Cardiac septum (tissue), 1 donor: ENCODE measurements around the gene ARPC1A. TPM values are rescaled to one million over a fixed set of nuclear protein-coding genes. Genes with fewer than 3 reads are reported as not detected.
A peak's percentile ranks its signal among the peaks of the same experiment; 100 is the strongest.
"Not testable (repeated sequence)": the region's sequence is repeated elsewhere in the genome, so short reads cannot be mapped to it uniquely, and the experiment has no call there.

Source experiments
- DNase-seq: peaks from one replicate; pipeline ENCODE4 v3.0.0-alpha.2; 2020; ENCODE audit warnings: low spot score
- intact Hi-C: fragments of 100-400 bp; cut with DNase I; formaldehyde crosslinking; loops from one replicate; pipeline ENCODE4 v1.14.0; 2022
- long read RNA-seq: library from polyadenylated mRNA; unstranded; transcript quantifications from one replicate; pipeline ENCODE4 v2.0.0, GENCODE V29; 2021
- total RNA-seq: library from RNA; stranded (reverse); fragmentation: NEBNext Ultra II Directional; extraction: Animal tissue kit (Norgen Biotek cat#: 25700); gene quantifications from one replicate; pipeline ENCODE4 v1.2.1, GENCODE V29; 2021
- donor health status: DM: no; HTN: no; CAD: no.

Gene ARPC1A
- total RNA-seq: 116 TPM
- long read RNA-seq, transcript ARPC1A-201 (10 exons, 1,565 nt): major isoform, 177 of 194 reads
- long read RNA-seq, partial matches to known transcripts: 14 of 194 reads
- long read RNA-seq, other reads (novel, unspliced or antisense): 2 of 194 reads

GRCh38 chr7:99325592-99326407 lies at the start of gene ARPC1A:
Gene ARPC1A, plus strand, starts transcription at chr7:99325898. Its CDS starts 7,456 bp downstream, at chr7:99333354.
- intact Hi-C loops: loop anchor here (5.0 kb wide), 1 partner anchor 183 kb away; the partner anchor contains the start of gene SMURF1
- peak; percentile 94 for DNase-seq

GRCh38 chr7:99278180-99278579 lies 47.5 kb upstream of the ARPC1A start:
- intact Hi-C loops: no loop called here

GRCh38 chr7:99284165-99284564 lies 41.5 kb upstream of the ARPC1A start:
- DNase-seq, intact Hi-C loops: not testable (repeated sequence)

More at GRCh38 chr7:99278180-99278579, 47.5 kb upstream of the ARPC1A start:
- DNase-seq: no peak

- DNase-seq: no peak
- intact Hi-C loops: no loop called here
These were observed 37.7 kb upstream of the ARPC1A start for GRCh38 chr7:99287779-99288534.

DNA sequence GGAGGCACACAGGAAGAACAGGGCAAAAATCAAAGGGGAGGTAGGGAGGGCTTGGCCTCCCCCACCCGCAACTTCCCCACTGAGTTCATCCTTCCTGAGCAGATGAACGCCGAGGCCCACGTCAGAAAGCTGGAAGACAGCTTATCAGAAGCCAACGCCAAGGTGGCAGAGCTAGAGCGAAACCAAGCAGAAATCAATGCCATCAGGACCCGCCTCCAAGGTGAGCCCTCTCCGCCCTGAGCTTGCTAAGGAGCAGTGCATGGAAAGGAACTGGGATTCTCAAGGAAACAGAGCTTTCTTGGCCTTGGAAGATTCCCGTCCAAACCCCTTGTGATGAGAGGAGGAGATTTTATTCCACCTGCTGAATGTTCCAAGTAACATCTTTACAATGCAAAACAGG lies 36.5 kb upstream of the ARPC1A start:
- no peak for DNase-seq
- intact Hi-C loops: no loop called here

DNA sequence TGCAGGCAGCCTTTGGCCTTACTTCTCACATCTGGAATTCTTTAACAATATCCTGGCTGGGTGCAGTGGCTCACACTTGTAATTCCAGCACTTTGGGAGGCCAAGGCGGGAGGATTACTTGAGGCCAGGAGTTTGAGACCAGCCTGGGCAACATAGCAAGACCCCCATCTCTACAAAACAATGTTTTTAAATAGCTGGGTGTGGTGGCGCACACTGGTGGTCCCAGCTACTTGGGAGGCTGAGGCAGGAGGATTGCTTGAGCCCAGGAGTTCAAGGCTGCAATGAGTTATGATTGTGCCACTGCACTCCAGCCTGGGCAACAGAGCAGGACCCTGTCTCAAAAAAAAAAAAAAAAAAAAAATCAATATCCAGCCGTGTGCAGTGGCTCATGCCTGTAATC lies 35.5 kb upstream of the ARPC1A start:
- intact Hi-C loops, DNase-seq: not testable (repeated sequence)

DNA sequence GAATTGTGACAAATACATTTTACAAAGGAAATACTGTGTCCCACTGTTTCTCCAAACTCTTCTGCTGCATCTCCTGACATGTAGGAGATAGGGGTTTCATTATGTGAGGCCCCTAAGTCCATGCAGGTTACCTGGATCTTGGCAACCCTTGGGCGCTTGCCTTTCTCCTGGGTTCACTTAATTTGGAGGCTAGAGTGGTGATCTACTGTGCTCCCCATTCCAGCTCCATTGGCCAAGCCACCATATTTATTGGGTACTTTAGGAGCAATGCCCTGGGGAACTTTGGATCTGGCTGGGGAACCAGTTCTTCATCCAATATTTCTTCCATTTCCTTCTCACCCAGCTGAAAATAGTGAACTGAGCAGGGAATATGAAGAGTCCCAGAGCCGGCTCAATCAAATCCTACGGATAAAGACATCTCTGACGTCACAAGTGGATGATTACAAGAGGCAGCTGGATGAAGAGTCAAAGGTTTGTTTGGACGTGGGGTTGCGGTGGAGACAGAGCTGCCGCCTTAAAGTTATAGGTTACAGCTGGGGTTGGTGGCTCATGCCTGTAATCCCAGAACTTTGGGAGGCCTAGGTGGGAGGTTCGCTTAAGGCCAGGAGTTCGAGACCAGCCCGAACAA lies 34.6 kb upstream of the ARPC1A start:
- intact Hi-C loops: no loop called here
- no peak for DNase-seq

GRCh38 chr7:99292127-99292526 lies 33.6 kb upstream of the ARPC1A start:
- intact Hi-C loops: no loop called here
- no peak for DNase-seq

GRCh38 chr7:99293167-99293566 lies 32.5 kb upstream of the ARPC1A start:
- intact Hi-C loops: no loop called here
- DNase-seq: no peak

GRCh38 chr7:99293650-99294049 lies 32.0 kb upstream of the ARPC1A start:
- no peak for DNase-seq
- intact Hi-C loops: no loop called here

DNA sequence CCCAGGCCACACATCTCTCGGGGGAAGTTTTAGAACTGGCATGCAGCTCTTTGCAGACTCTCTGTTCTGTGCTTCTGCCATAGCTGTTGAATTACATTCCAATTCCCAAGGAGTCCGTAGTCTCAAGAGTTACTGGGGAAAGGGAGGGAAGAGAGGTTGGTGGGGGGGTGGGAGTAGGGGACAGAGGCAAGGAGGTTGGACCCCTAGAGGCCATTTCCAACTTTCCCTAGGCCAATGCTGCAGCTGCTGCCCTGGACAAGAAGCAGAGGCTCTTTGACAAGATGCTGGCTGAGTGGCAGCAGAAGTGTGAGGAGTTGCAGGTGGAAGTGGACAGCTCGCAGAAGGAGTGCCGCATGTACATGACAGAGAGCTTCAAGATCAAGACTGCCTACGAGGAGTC lies 29.2 kb upstream of the ARPC1A start:
- intact Hi-C loops: no loop called here
- DNase-seq: no peak

- no peak for DNase-seq
- intact Hi-C loops: no loop called here
These were observed 24.2 kb upstream of the ARPC1A start for GRCh38 chr7:99301496-99301895.

GRCh38 chr7:99305473-99306260 lies 20.0 kb upstream of the ARPC1A start:
- intact Hi-C loops: no loop called here
- DNase-seq: no peak

DNA sequence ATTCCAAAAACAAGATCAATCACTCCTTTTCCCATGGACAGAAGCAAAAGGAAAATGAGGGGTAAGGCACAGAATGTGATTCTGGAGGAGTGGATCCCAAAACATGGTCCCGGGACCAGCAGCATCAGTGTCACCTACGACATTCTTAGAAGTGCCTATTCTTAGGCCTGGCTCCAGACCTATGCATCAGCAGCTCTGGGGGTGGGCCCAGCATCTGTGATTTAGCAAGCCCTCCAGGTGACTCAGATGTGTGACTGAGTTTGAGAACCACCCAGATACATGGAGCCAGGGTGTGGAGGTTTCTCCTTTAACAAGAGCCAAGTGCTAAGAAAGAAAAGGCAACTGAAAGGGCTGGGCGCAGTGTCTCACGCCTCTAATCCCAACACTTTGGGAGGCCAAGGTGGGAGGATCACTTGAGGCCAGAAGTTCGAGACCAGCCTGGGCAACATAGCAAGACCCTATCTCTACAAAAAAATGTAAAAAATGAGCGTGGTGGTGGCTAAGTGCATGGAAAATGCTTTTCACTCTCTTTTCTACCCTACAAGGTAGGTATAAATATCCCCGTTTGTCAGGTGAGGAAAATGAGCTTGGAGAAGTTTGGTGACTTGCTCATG lies 17.1 kb upstream of the ARPC1A start:
- intact Hi-C loops: no loop called here
- no peak for DNase-seq

GRCh38 chr7:99309111-99309510 lies 16.6 kb upstream of the ARPC1A start:
- intact Hi-C loops: no loop called here

GRCh38 chr7:99310004-99310403 lies 15.7 kb upstream of the ARPC1A start:
- DNase-seq: no peak
- intact Hi-C loops: no loop called here

More at GRCh38 chr7:99309111-99309510, 16.6 kb upstream of the ARPC1A start:
- DNase-seq: no peak

- DNase-seq: no peak
- intact Hi-C loops: no loop called here
These were observed 14.0 kb upstream of the ARPC1A start for GRCh38 chr7:99311702-99312101.

DNA sequence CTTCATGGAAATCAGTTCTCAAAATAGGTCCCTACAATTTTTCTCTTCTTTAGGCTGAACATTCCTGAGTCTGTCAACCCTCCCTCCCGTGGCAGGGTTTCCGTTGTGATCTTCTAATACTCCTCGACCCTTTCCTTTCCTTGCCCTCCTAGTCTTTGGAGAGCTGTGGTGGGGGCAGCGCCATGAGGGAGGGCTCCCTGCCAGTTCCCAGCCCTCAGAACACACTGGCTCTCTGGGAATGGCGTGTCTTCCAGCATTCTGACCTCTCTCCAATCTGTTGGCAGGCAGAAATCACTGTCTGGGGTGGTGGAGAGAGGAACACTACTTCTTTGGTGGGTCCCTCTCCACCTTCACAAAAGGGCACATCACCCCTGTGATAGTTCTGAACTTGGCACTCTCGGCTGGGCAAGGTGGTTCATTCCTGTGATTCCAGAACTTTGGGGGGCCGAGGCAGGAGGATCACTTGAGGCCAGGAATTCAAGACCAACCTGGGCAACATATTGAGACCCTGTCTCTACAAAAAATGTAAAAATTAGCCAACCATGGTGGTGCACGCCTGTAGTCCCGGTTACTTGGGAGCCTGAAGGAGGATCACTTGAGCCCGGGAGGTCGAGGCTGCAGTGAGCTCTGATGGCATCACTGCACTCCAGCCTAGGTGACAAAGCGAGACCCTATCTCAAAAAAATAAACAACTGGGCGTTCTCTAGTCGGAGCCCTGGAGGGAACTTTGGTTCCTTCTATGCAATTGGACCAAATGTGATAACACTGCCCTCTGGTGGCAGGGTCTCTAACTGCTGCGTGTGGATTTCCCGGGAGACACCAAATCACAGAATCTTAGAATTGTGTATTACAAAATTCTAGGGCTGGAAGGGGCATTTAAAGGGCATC lies 13.1 kb upstream of the ARPC1A start:
- DNase-seq: no peak
- intact Hi-C loops: loop anchor here (1.0 kb wide), 1 partner anchor 272 kb away; no protein-coding TSS in a partner anchor
